H1 (cell line): ENCODE results near the gene SARNP. TPM values are rescaled to one million over a fixed set of nuclear protein-coding genes. Genes with fewer than 3 reads are reported as not detected.

Source experiments
- CHD7 ChIP-seq: fragments of 300-600 bp; sonication (generic); IDR thresholded peaks from 2 replicates; pipeline ENCODE4 v1.7.1; 2012; ENCODE audit warnings: low read length, moderate library complexity, mild to moderate bottlenecking, inconsistent platforms; ENCODE audit not compliant: insufficient replicate concordance
- FOSL1 ChIP-seq: IDR thresholded peaks from 2 replicates; pipeline ENCODE4 v1.6.1; 2011; ENCODE audit warnings: mild to moderate bottlenecking, low read depth, low read length, moderate library complexity; ENCODE audit not compliant: insufficient read depth
- SP1 ChIP-seq: IDR thresholded peaks from 2 replicates; pipeline ENCODE4 v1.6.1; 2011; ENCODE audit warnings: low read depth, low read length
- polyA plus RNA-seq, 7 experiments: library from polyadenylated mRNA; depleted of rRNA in 3 of 7; stranded (reverse) in 5 of 7; unstranded in 2 of 7; fragments of >200 nt in 5 of 7; fragments of 200-250 nt in 2 of 7; gene quantifications; 1 replicate in 5 of 7; 2 replicates in 1 of 7; 4 replicates in 1 of 7; pipeline versions ENCODE4 v1.2.1 to v1.2.3, GENCODE V29; 2011 to 2013; ENCODE audit warnings: missing spikeins in 2 of 7, mixed read lengths in 2 of 7
- total RNA-seq: library from RNA; stranded (reverse); fragmentation: NEBNext Ultra II Directional; extraction: Animal tissue kit (Norgen Biotek cat#: 25700); gene quantifications from 2 replicates; pipeline ENCODE4 v1.2.1, GENCODE V29; 2021

Gene SARNP
- total and polyA plus RNA-seq, 2 of the 8 experiments (the other 6 are each of a cell fraction or from before 2014, with no cell fraction given): 114 to 226 TPM

- no peak for TF ChIP-seq CHD7
- TF ChIP-seq SP1: no peak
- TF ChIP-seq FOSL1: no peak
Observed at GRCh38 chr12:55727643-55728185, 89.8 kb downstream of the SARNP start (continued).
